HEK293T (cell line): Measurements from ENCODE around the gene UBE2E3.

ENCODE experiments used
- CTCF ChIA-PET: fragments of 350-600 bp; formaldehyde crosslinking; extraction: SDS; loops from one replicate; lab custom pipeline; 2021; ENCODE audit warnings: antibody characterized with exemption, inconsistent platforms; lab: Yijun Ruan, JAX
- POLR2A ChIA-PET: fragments of 350-600 bp; formaldehyde crosslinking; extraction: SDS; loops from one replicate; lab custom pipeline; 2020; ENCODE audit warnings: antibody characterized with exemption, inconsistent platforms; lab: Yijun Ruan, JAX
- DNase-seq: peaks from one replicate; pipeline ENCODE4 v3.0.0; 2012; ENCODE audit warnings: mixed read lengths; ENCODE audit errors: extremely low spot score
- ARNT ChIP-seq: fragments of 450-650 bp; IDR thresholded peaks from 2 replicates; pipeline ENCODE4 v1.6.1; 2017; ENCODE audit warnings: mild to moderate bottlenecking
- BHLHE40 ChIP-seq: fragments of 450-650 bp; IDR thresholded peaks from 2 replicates; pipeline ENCODE4 v1.6.1; 2016; ENCODE audit warnings: mild to moderate bottlenecking, moderate library complexity, borderline replicate concordance
- CTBP1 ChIP-seq: fragments of 450-650 bp; IDR thresholded peaks from 2 replicates; pipeline ENCODE4 v1.6.1; 2016; ENCODE audit warnings: borderline replicate concordance
- ELF4 ChIP-seq: fragments of 450-650 bp; IDR thresholded peaks from 2 replicates; pipeline ENCODE4 v1.6.1; 2017; ENCODE audit warnings: antibody characterized with exemption
- FOXA1 ChIP-seq: fragments of 450-650 bp; IDR thresholded peaks from 2 replicates; pipeline ENCODE4 v1.6.1; 2016; ENCODE audit warnings: mild to moderate bottlenecking
- FOXK2 ChIP-seq: fragments of 450-650 bp; IDR thresholded peaks from 2 replicates; pipeline ENCODE4 v1.6.1; 2016; ENCODE audit warnings: mild to moderate bottlenecking
- FOXM1 ChIP-seq: fragments of 450-650 bp; IDR thresholded peaks from 2 replicates; pipeline ENCODE4 v1.6.1; 2017; ENCODE audit warnings: mild to moderate bottlenecking, borderline replicate concordance
- HDGF ChIP-seq: fragments of 450-650 bp; IDR thresholded peaks from 2 replicates; pipeline ENCODE4 v1.6.1; 2017; ENCODE audit warnings: antibody characterized with exemption, borderline replicate concordance
- L3MBTL2 ChIP-seq: fragments of 450-650 bp; conservative IDR thresholded peaks from 2 replicates; pipeline ENCODE4 v1.6.1; 2016; ENCODE audit warnings: mild to moderate bottlenecking
- LEF1 ChIP-seq: fragments of 450-650 bp; IDR thresholded peaks from 2 replicates; pipeline ENCODE4 v1.6.1; 2017; ENCODE audit warnings: mild to moderate bottlenecking, borderline replicate concordance
- NFRKB ChIP-seq: fragments of 450-650 bp; IDR thresholded peaks from 2 replicates; pipeline ENCODE4 v1.6.1; 2016; ENCODE audit warnings: mild to moderate bottlenecking, moderate library complexity
- PKNOX1 ChIP-seq: fragments of 450-650 bp; IDR thresholded peaks from 2 replicates; pipeline ENCODE4 v1.6.1; 2016
- SP1 ChIP-seq: fragments of 450-650 bp; IDR thresholded peaks from 2 replicates; pipeline ENCODE4 v1.6.1; 2017
- SUZ12 ChIP-seq: fragments of 450-650 bp; IDR thresholded peaks from 2 replicates; pipeline ENCODE4 v1.6.1; 2016; ENCODE audit warnings: mild to moderate bottlenecking
- TARDBP ChIP-seq: fragments of 450-650 bp; IDR thresholded peaks from 2 replicates; pipeline ENCODE4 v1.6.1; 2016
- ZNF384 ChIP-seq: fragments of 450-650 bp; IDR thresholded peaks from 2 replicates; pipeline ENCODE4 v1.6.1; 2016

UBE2E3 gene

GRCh38 chr2:180970016-180970415 lies 10.4 kb upstream of the UBE2E3 start:
- CTCF ChIA-PET: interaction anchor here (1.2 kb wide), 1 partner anchor 10 kb away, joined by 3 read pairs; the partner anchor contains the start of gene UBE2E3
- POLR2A ChIA-PET: no interaction called here
- no peak for DNase-seq
- no peak for TF ChIP-seq L3MBTL2
- TF ChIP-seq PKNOX1: peak; percentile 69; the same call in 1 of the 2 replicates

DNA sequence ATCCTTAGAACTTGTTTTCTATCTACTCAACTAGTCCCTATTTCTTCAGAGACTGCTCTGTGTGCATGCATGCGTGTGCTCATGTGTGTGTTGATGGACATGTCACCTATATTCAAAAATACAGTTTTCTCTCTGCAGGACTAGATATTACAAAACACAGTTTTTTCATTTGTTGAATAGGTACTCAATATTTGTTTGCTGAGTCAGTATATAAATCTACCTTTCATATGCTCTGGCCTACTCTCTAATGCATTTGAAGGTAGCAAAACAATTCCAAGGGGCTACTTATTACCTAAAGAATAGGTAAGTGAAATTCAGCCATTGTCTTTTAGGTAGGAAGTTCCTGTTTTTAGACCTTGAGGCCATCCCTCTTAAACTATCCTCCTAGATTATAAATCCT lies 8.6 kb upstream of the UBE2E3 start:
- POLR2A ChIA-PET: no interaction called here
- no peak for TF ChIP-seq ELF4
- DNase-seq: no peak
- CTCF ChIA-PET: no interaction called here

- ChIA-PET CTCF (no interaction called here), POLR2A (no interaction called here)
- DNase-seq: no peak
- TF ChIP-seq FOXK2 (no peak), HDGF (no peak), L3MBTL2 (no peak), NFRKB (no peak), ARNT (no peak), LEF1 (no peak), PKNOX1 (no peak), ELF4 (no peak), SUZ12 (no peak), CTBP1 (no peak), SP1 (no peak), ZNF384 (no peak), FOXA1 (no peak), BHLHE40 (no peak), FOXM1 (no peak), TARDBP (no peak)
Observed at GRCh38 chr2:180975585-180975984, 4.8 kb upstream of the UBE2E3 start.

GRCh38 chr2:180978903-180979748 lies 1.3 kb upstream of the UBE2E3 start:
- TF ChIP-seq HDGF (no peak), PKNOX1 (no peak), FOXK2 (no peak), ELF4 (no peak), BHLHE40 (no peak), FOXA1 (no peak), CTBP1 (no peak)
- no peak for DNase-seq
- POLR2A ChIA-PET: interaction anchor here (0.6 to 1.4 kb wide), 2 partner anchors 296 to 854 kb away, joined by 3 read pairs; no protein-coding TSS in a partner anchor
- CTCF ChIA-PET: no interaction called here

GRCh38 chr2:180979749-180980105 lies 678 bp upstream of the UBE2E3 start:
- no peak for TF ChIP-seq LEF1
- TF ChIP-seq ARNT: no peak
- no peak for TF ChIP-seq ZNF384
- no peak for TF ChIP-seq L3MBTL2
- DNase-seq: no peak
- CTCF ChIA-PET: interaction anchor here (1.0 kb wide), 1 partner anchor 10 kb away, joined by 3 read pairs; no protein-coding TSS in a partner anchor
- POLR2A ChIA-PET: interaction anchor here (0.6 to 1.4 kb wide), 2 partner anchors 297 to 854 kb away, joined by 3 read pairs; no protein-coding TSS in a partner anchor

DNA sequence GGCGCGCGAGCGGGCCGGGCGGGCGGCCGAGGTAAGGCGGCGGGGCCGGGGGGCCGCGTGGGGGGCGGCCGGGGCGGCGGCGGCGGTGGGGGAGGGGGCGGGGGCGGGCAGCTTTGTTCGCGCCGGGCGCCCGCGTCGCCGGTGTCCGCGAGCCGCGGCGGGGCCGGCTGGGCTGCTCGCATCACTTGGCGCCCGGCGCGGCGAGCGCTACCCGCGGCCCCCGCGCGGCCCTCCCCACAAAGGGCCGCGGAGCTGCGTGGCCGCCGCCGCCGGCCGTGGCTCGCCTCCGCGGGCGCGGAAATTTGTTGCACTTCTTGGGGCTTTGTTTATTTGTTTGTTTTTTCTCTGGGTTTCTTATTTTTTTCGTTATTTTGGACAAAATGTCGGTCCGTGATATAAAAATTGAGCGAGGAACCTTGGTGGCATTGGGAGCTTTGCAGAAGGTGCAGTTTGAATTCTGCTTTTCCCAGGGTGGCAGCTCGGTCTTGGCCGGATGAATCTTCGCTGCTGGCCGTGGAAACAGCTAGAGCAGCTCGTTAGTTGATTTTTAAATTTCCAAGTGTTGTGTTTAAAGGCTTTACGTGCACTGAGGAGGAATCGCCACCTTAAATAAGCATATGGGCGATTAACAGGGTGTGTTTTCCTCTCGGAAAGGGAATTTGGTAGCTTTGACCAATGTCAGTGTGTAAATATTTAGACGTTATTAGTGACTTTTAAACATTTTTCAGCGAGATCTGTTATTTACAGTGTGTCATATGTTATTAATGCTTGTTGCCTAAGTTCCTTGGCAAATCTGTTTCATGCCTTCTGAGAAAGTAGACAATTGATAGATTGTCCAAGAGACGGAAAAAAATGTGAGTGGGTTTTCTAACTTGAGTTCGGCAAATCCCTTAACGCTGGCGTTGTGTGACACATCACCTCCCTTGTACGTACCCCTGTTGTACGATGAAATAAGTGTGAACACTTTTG lies 822 bp downstream of the UBE2E3 start:
- DNase-seq: peak; percentile 26
- POLR2A ChIA-PET: interaction anchor here (0.7 to 1.4 kb wide), 6 partner anchors 8 to 856 kb away, joined by 3 to 6 read pairs (median 4); no protein-coding TSS in a partner anchor
- TF ChIP-seq CTBP1: no peak
- no peak for TF ChIP-seq LEF1
- TF ChIP-seq FOXK2: no peak
- no peak for TF ChIP-seq BHLHE40
- no peak for TF ChIP-seq NFRKB
- TF ChIP-seq ZNF384: no peak
- no peak for TF ChIP-seq FOXA1
- TF ChIP-seq ARNT: no peak
- TF ChIP-seq SUZ12: no peak
- CTCF ChIA-PET: interaction anchor here (1.5 kb wide), 1 partner anchor 12 kb away, joined by 4 read pairs; no protein-coding TSS in a partner anchor
